ENCODE measurements around the gene TAF3.

GRCh38 chr10:7906128-7906527 lies 87.8 kb downstream of the TAF3 start:
- TF ChIP-seq CTCF (IDR thresholded peaks at IDR 0.05) (no peak), EP300 (IDR thresholded peaks at IDR 0.05) (no peak), POLR2A (IDR thresholded peaks at IDR 0.05) (no peak)
